HEK293 (cell line): ENCODE measurements around the gene KCNS1.

Source experiments
- GLIS2 ChIP-seq: fragments of 450-650 bp; formaldehyde crosslinking; IDR thresholded peaks from 2 replicates; pipeline ENCODE4 v1.5.1; 2016; ENCODE audit warnings: missing biosample characterization, missing genetic modification characterization
- IKZF3 ChIP-seq: fragments of 450-650 bp; IDR thresholded peaks from 2 replicates; pipeline ENCODE4 v1.5.0; 2018; ENCODE audit warnings: missing biosample characterization, mild to moderate bottlenecking, missing genetic modification characterization, moderate library complexity
- KLF1 ChIP-seq: fragments of 450-650 bp; formaldehyde crosslinking; IDR thresholded peaks from 2 replicates; pipeline ENCODE4 v1.5.1; 2016; ENCODE audit warnings: missing biosample characterization, missing genetic modification characterization
- OSR2 ChIP-seq: fragments of 450-650 bp; formaldehyde crosslinking; IDR thresholded peaks from 2 replicates; pipeline ENCODE4 v1.5.1; 2016; ENCODE audit warnings: missing biosample characterization, missing genetic modification characterization
- SCRT1 ChIP-seq: fragments of 450-650 bp; formaldehyde crosslinking; IDR thresholded peaks from 2 replicates; pipeline ENCODE4 v1.5.1; 2016; ENCODE audit warnings: missing biosample characterization, missing genetic modification characterization, borderline replicate concordance
- YY1 ChIP-seq: fragments of 450-650 bp; formaldehyde crosslinking; IDR thresholded peaks from 2 replicates; pipeline ENCODE4 v1.5.1; 2018; ENCODE audit warnings: missing biosample characterization, missing genetic modification characterization
- ZEB2 ChIP-seq: fragments of 450-650 bp; formaldehyde crosslinking; IDR thresholded peaks from 2 replicates; pipeline ENCODE4 v1.5.1; 2016; ENCODE audit warnings: missing biosample characterization, missing genetic modification characterization
- ZNF121 ChIP-seq: fragments of 450-650 bp; formaldehyde crosslinking; IDR thresholded peaks from 2 replicates; pipeline ENCODE4 v1.5.1; 2016; ENCODE audit warnings: missing biosample characterization, missing genetic modification characterization
- ZNF202 ChIP-seq: fragments of 450-650 bp; formaldehyde crosslinking; IDR thresholded peaks from 2 replicates; pipeline ENCODE4 v1.5.1; 2016; ENCODE audit warnings: missing biosample characterization, missing genetic modification characterization, borderline replicate concordance
- ZNF223 ChIP-seq: fragments of 450-650 bp; formaldehyde crosslinking; IDR thresholded peaks from 2 replicates; pipeline ENCODE4 v1.5.1; 2016; ENCODE audit warnings: missing biosample characterization, missing genetic modification characterization
- ZNF239 ChIP-seq: fragments of 450-650 bp; formaldehyde crosslinking; IDR thresholded peaks from 2 replicates; pipeline ENCODE4 v1.5.1; 2016; ENCODE audit warnings: missing biosample characterization, missing genetic modification characterization
- ZNF24 ChIP-seq: fragments of 450-650 bp; formaldehyde crosslinking; IDR thresholded peaks from 2 replicates; pipeline ENCODE4 v1.5.1; 2016; ENCODE audit warnings: missing biosample characterization, missing genetic modification characterization
- ZNF629 ChIP-seq: fragments of 450-650 bp; formaldehyde crosslinking; IDR thresholded peaks from 2 replicates; pipeline ENCODE4 v1.5.1; 2017; ENCODE audit warnings: missing biosample characterization, missing genetic modification characterization
- ZNF658 ChIP-seq: fragments of 450-650 bp; formaldehyde crosslinking; IDR thresholded peaks from 2 replicates; pipeline ENCODE4; 2016; ENCODE audit warnings: missing biosample characterization, missing genetic modification characterization
- ZNF677 ChIP-seq: fragments of 450-650 bp; IDR thresholded peaks from 2 replicates; pipeline ENCODE4 v1.5.0; 2018; ENCODE audit warnings: missing biosample characterization, mild to moderate bottlenecking, missing genetic modification characterization, moderate library complexity
- ZNF785 ChIP-seq: fragments of 450-650 bp; formaldehyde crosslinking; IDR thresholded peaks from 2 replicates; pipeline ENCODE4 v1.5.1; 2016; ENCODE audit warnings: missing biosample characterization, missing genetic modification characterization
- TF ChIP-seq, protein P1 (sequence below): fragments of 450-650 bp; IDR thresholded peaks from 2 replicates; pipeline ENCODE4 v1.5.1; 2018; ENCODE audit warnings: missing biosample characterization, missing genetic modification characterization
- TF ChIP-seq, protein P2 (sequence below): fragments of 450-650 bp; formaldehyde crosslinking; IDR thresholded peaks from 2 replicates; pipeline ENCODE4 v1.5.1; 2017; ENCODE audit warnings: missing biosample characterization, missing genetic modification characterization
- TF ChIP-seq, protein P3 (sequence below): fragments of 450-650 bp; formaldehyde crosslinking; IDR thresholded peaks from 2 replicates; pipeline ENCODE4 v1.5.1; 2016; ENCODE audit warnings: missing biosample characterization, missing genetic modification characterization
- TF ChIP-seq, protein P4 (sequence below): fragments of 450-650 bp; formaldehyde crosslinking; IDR thresholded peaks from 2 replicates; pipeline ENCODE4 v1.5.1; 2016; ENCODE audit warnings: missing biosample characterization, missing genetic modification characterization
- TF ChIP-seq, protein P5 (sequence below): fragments of 450-650 bp; formaldehyde crosslinking; IDR thresholded peaks from 2 replicates; pipeline ENCODE4 v1.5.1; 2017; ENCODE audit warnings: missing biosample characterization, missing genetic modification characterization
- TF ChIP-seq, protein P6 (sequence below): fragments of 450-650 bp; formaldehyde crosslinking; conservative IDR thresholded peaks from 2 replicates; pipeline ENCODE4 v1.5.1; 2016; ENCODE audit warnings: low read depth, missing biosample characterization, missing genetic modification characterization
- TF ChIP-seq, protein P7 (sequence below): fragments of 450-650 bp; formaldehyde crosslinking; IDR thresholded peaks from 2 replicates; pipeline ENCODE4 v1.5.1; 2016; ENCODE audit warnings: missing biosample characterization, missing genetic modification characterization, low read depth

The KCNS1 gene

DNA sequence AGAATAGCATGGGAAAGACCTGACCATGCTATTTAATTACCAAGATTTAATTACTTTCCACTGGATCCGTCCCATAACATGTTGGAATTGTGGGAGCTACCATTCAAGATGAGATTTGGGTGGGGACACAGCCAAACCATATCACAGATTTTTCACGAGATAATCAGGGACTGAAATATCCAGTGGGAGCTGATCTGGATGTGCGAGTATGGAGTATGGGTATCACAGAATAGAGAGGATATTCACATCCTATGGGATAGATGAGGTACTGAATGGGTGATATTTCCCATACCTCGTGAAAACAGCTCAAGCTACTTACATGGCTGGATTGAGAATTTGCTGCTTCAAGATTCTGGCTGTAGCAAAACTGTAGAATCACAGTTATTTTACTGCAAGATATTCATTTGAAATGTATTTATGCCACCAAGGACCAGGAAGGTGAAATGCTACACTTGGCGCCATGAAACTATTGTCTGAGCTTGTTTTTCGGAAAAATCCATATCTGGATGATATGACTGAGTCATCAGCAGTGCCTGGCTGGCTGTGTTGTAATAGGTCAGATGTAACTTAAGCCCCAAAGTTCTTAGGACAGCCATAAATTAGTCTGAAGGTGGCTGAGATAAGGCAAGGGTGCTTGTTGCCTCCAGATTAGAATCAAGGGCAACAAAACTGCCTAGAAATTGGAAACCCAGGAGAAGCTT, 29.8 kb downstream of the KCNS1 start (continued):
- TF ChIP-seq ZNF629 (tag by site-specific recombination): peak; percentile 78
- no peak for TF ChIP-seq ZNF121 (tag by site-specific recombination)
- TF ChIP-seq, protein P1, sequence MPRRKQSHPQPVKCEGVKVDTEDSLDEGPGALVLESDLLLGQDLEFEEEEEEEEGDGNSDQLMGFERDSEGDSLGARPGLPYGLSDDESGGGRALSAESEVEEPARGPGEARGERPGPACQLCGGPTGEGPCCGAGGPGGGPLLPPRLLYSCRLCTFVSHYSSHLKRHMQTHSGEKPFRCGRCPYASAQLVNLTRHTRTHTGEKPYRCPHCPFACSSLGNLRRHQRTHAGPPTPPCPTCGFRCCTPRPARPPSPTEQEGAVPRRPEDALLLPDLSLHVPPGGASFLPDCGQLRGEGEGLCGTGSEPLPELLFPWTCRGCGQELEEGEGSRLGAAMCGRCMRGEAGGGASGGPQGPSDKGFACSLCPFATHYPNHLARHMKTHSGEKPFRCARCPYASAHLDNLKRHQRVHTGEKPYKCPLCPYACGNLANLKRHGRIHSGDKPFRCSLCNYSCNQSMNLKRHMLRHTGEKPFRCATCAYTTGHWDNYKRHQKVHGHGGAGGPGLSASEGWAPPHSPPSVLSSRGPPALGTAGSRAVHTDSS (tag by site-specific recombination): no peak
- TF ChIP-seq, protein P2, sequence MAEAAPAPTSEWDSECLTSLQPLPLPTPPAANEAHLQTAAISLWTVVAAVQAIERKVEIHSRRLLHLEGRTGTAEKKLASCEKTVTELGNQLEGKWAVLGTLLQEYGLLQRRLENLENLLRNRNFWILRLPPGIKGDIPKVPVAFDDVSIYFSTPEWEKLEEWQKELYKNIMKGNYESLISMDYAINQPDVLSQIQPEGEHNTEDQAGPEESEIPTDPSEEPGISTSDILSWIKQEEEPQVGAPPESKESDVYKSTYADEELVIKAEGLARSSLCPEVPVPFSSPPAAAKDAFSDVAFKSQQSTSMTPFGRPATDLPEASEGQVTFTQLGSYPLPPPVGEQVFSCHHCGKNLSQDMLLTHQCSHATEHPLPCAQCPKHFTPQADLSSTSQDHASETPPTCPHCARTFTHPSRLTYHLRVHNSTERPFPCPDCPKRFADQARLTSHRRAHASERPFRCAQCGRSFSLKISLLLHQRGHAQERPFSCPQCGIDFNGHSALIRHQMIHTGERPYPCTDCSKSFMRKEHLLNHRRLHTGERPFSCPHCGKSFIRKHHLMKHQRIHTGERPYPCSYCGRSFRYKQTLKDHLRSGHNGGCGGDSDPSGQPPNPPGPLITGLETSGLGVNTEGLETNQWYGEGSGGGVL (tag by site-specific recombination): no peak
- no peak for TF ChIP-seq SCRT1 (tag by site-specific recombination)
- no peak for TF ChIP-seq ZNF658 (tag by site-specific recombination)
- TF ChIP-seq ZNF223: no peak
- no peak for TF ChIP-seq ZNF202 (tag by site-specific recombination)
- TF ChIP-seq, protein P3, sequence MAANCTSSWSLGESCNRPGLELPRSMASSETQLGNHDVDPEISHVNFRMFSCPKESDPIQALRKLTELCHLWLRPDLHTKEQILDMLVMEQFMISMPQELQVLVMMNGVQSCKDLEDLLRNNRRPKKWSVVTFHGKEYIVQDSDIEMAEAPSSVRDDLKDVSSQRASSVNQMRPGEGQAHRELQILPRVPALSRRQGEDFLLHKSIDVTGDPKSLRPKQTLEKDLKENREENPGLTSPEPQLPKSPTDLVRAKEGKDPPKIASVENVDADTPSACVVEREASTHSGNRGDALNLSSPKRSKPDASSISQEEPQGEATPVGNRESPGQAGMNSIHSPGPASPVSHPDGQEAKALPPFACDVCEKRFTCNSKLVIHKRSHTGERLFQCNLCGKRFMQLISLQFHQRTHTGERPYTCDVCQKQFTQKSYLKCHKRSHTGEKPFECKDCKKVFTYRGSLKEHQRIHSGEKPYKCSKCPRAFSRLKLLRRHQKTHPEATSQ (tag by site-specific recombination): 0 out of 2 replicates have a peak, but pooled peaks have one; percentile 9
- no peak for TF ChIP-seq KLF1 (tag by site-specific recombination)
- no peak for TF ChIP-seq ZNF239 (tag by site-specific recombination)
- no peak; the same call in 1 of the 2 replicates for TF ChIP-seq OSR2 (tag by site-specific recombination)
- TF ChIP-seq, protein P4, sequence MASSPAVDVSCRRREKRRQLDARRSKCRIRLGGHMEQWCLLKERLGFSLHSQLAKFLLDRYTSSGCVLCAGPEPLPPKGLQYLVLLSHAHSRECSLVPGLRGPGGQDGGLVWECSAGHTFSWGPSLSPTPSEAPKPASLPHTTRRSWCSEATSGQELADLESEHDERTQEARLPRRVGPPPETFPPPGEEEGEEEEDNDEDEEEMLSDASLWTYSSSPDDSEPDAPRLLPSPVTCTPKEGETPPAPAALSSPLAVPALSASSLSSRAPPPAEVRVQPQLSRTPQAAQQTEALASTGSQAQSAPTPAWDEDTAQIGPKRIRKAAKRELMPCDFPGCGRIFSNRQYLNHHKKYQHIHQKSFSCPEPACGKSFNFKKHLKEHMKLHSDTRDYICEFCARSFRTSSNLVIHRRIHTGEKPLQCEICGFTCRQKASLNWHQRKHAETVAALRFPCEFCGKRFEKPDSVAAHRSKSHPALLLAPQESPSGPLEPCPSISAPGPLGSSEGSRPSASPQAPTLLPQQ (tag by site-specific recombination): peak; percentile 77
- no peak for TF ChIP-seq ZNF785 (tag by site-specific recombination)
- TF ChIP-seq, protein P5, sequence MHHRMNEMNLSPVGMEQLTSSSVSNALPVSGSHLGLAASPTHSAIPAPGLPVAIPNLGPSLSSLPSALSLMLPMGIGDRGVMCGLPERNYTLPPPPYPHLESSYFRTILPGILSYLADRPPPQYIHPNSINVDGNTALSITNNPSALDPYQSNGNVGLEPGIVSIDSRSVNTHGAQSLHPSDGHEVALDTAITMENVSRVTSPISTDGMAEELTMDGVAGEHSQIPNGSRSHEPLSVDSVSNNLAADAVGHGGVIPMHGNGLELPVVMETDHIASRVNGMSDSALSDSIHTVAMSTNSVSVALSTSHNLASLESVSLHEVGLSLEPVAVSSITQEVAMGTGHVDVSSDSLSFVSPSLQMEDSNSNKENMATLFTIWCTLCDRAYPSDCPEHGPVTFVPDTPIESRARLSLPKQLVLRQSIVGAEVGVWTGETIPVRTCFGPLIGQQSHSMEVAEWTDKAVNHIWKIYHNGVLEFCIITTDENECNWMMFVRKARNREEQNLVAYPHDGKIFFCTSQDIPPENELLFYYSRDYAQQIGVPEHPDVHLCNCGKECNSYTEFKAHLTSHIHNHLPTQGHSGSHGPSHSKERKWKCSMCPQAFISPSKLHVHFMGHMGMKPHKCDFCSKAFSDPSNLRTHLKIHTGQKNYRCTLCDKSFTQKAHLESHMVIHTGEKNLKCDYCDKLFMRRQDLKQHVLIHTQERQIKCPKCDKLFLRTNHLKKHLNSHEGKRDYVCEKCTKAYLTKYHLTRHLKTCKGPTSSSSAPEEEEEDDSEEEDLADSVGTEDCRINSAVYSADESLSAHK: peak; percentile 57; the same call in 1 of the 2 replicates
- TF ChIP-seq, protein P6, sequence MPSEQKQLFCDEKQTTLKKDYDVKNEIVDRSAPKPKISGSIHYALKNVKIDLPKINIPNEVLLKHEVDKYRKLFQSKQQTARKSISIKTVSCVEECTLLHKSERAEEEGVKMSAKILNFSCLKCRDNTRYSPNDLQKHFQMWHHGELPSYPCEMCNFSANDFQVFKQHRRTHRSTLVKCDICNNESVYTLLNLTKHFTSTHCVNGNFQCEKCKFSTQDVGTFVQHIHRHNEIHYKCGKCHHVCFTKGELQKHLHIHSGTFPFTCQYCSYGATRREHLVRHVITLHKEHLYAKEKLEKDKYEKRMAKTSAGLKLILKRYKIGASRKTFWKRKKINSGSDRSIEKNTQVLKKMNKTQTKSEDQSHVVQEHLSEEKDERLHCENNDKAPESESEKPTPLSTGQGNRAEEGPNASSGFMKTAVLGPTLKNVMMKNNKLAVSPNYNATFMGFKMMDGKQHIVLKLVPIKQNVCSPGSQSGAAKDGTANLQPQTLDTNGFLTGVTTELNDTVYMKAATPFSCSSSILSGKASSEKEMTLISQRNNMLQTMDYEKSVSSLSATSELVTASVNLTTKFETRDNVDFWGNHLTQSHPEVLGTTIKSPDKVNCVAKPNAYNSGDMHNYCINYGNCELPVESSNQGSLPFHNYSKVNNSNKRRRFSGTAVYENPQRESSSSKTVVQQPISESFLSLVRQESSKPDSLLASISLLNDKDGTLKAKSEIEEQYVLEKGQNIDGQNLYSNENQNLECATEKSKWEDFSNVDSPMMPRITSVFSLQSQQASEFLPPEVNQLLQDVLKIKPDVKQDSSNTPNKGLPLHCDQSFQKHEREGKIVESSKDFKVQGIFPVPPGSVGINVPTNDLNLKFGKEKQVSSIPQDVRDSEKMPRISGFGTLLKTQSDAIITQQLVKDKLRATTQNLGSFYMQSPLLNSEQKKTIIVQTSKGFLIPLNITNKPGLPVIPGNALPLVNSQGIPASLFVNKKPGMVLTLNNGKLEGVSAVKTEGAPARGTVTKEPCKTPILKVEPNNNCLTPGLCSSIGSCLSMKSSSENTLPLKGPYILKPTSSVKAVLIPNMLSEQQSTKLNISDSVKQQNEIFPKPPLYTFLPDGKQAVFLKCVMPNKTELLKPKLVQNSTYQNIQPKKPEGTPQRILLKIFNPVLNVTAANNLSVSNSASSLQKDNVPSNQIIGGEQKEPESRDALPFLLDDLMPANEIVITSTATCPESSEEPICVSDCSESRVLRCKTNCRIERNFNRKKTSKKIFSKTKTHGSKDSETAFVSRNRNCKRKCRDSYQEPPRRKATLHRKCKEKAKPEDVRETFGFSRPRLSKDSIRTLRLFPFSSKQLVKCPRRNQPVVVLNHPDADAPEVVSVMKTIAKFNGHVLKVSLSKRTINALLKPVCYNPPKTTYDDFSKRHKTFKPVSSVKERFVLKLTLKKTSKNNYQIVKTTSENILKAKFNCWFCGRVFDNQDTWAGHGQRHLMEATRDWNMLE (tag by site-specific recombination): no peak
- TF ChIP-seq, protein P7, sequence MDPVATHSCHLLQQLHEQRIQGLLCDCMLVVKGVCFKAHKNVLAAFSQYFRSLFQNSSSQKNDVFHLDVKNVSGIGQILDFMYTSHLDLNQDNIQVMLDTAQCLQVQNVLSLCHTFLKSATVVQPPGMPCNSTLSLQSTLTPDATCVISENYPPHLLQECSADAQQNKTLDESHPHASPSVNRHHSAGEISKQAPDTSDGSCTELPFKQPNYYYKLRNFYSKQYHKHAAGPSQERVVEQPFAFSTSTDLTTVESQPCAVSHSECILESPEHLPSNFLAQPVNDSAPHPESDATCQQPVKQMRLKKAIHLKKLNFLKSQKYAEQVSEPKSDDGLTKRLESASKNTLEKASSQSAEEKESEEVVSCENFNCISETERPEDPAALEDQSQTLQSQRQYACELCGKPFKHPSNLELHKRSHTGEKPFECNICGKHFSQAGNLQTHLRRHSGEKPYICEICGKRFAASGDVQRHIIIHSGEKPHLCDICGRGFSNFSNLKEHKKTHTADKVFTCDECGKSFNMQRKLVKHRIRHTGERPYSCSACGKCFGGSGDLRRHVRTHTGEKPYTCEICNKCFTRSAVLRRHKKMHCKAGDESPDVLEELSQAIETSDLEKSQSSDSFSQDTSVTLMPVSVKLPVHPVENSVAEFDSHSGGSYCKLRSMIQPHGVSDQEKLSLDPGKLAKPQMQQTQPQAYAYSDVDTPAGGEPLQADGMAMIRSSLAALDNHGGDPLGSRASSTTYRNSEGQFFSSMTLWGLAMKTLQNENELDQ: no peak
- no peak for TF ChIP-seq YY1 (tag by site-specific recombination)
- TF ChIP-seq ZNF677: no peak
- no peak for TF ChIP-seq GLIS2 (tag by site-specific recombination)
- TF ChIP-seq ZEB2 (tag by site-specific recombination): peak; percentile 60
- TF ChIP-seq IKZF3 (tag by site-specific recombination): no peak
- peak; percentile 54 for TF ChIP-seq ZNF24 (tag by site-specific recombination)
